Epithelial cell of proximal tubule (primary cell): ENCODE data around the gene RPTOR. TPM values are rescaled to one million over a fixed set of nuclear protein-coding genes. Genes with fewer than 3 reads are reported as not detected.

Experiments used
- DNase-seq: peaks from one replicate; pipeline ENCODE4 v3.0.0-alpha.2; 2011; ENCODE audit warnings: low read depth
- H3K4me3 ChIP-seq: 2 replicates; pipeline ENCODE4 v1.5.1; 2011; ENCODE audit warnings: low read depth, mild to moderate bottlenecking, low read length
- CTCF ChIP-seq: conservative IDR thresholded peaks from 2 replicates; pipeline ENCODE4 v1.5.1; 2012; ENCODE audit warnings: low read depth, mild to moderate bottlenecking, low read length
- total RNA-seq: library from RNA; depleted of rRNA; stranded (reverse); fragments of >200 nt; gene quantifications from 2 replicates; pipeline ENCODE4 v1.2.3, GENCODE V29; 2015

Gene RPTOR
- total RNA-seq, 1 donor from 2014 or later: 24.4 TPM

- TF ChIP-seq CTCF: no peak
- no peak for DNase-seq
Observed at GRCh38 chr17:80751070-80751945, 206.7 kb downstream of the RPTOR start.

GRCh38 chr17:80751946-80752581, 207.4 kb downstream of the RPTOR start:
- no peak for DNase-seq
- no peak for TF ChIP-seq CTCF
- H3K4me3 ChIP-seq: no peak overlapping the region

More at GRCh38 chr17:80751070-80751945, 206.7 kb downstream of the RPTOR start:
- H3K4me3 ChIP-seq: no peak overlapping the region

- no peak for TF ChIP-seq CTCF
- DNase-seq: no peak
- no peak overlapping the region for H3K4me3 ChIP-seq
Observed at GRCh38 chr17:80753685-80754345, 209.2 kb downstream of the RPTOR start.

- TF ChIP-seq CTCF: no peak
- no peak overlapping the region for H3K4me3 ChIP-seq
- DNase-seq: no peak
Observed at GRCh38 chr17:80754846-80755245, 210.2 kb downstream of the RPTOR start.

- peak; percentile 31 for TF ChIP-seq CTCF
- no peak overlapping the region for H3K4me3 ChIP-seq
- DNase-seq: no peak
Observed at GRCh38 chr17:80755650-80756405, 211.2 kb downstream of the RPTOR start.

- no peak for DNase-seq
- TF ChIP-seq CTCF: no peak
- H3K4me3 ChIP-seq: no peak overlapping the region
Observed at GRCh38 chr17:80758481-80759376, 214.1 kb downstream of the RPTOR start.
